ENCODE measurements around the gene LDB3. TPM values are rescaled to one million over a fixed set of nuclear protein-coding genes. Genes with fewer than 3 reads are reported as not detected.

Gene LDB3
- total and polyA plus RNA-seq, 2 of the 4 experiments (the other 2 are of a cell fraction): 0.36 to 2.6 TPM

DNA sequence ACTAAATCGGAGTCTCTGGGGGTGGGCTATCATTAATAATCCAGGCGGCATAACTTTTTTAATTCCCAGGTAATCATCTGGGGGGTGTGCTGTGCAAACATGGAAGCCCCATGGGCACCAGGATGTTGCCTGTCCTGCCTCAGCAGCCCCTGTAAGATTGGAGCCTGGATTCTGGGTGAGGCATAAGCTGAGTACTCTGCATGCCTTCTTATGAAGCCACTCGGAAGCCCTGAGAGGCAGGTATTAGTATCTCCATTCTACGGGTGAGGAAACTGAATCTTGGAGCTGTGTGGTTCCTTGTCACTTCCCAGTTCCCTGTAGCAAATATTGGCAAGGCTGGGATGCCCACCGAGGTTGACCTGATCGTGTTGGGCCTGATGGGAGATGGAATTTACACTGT lies 21.4 kb upstream of the LDB3 start:
- Histone ChIP-seq H3K79me1 (ENCODE audit: low read depth in 1 of 2, low read length in 2 of 2) (no peaks in the 10 kb centered on the region), H2AK5ac (ENCODE audit: low read depth, low read length) (no peak overlapping the region), H2AFZ (replicated peaks; ENCODE audit: low read length, poor library complexity) (no peak overlapping the region), H2BK15ac (ENCODE audit: low read depth, low read length) (no peak overlapping the region), H4K20me1 (ENCODE audit: insufficient read depth, low read length) (no peaks in the 10 kb centered on the region), H3K27me3 (ENCODE audit: control insufficient read depth, insufficient read depth, low read length) (no peaks in the 10 kb centered on the region; the same call in 1 of the 2 replicates), H4K91ac (ENCODE audit: insufficient read depth, low read depth, low read length) (no peak overlapping the region), H3K36me3 (ENCODE audit: control insufficient read depth, insufficient read depth, low read length) (no peaks in the 10 kb centered on the region), H3K4me1 (ENCODE audit: control insufficient read depth, insufficient read depth, low read length) (peaks cover 15% of the 10 kb centered on the region), H3K4me2 (ENCODE audit: low read depth, low read length) (no peak overlapping the region), H4K8ac (ENCODE audit: low read depth in 2 of 2, low read length in 2 of 2) (no peak overlapping the region), H3K4me3 (ENCODE audit: insufficient read depth, low read depth, low read length) (no peak overlapping the region), H3K56ac (ENCODE audit: extremely low read depth, insufficient read depth, low read length) (no peak overlapping the region), H3K23ac (ENCODE audit: low read depth, low read length) (no peak overlapping the region), H3K9me1 (ENCODE audit: insufficient read depth, low read length) (0 out of 2 replicates have a peak, but pooled peaks cover 9% of the 10 kb centered on the region), H2BK5ac (ENCODE audit: low read depth, low read length, poor library complexity, severe bottlenecking) (no peak overlapping the region), H3K27ac (ENCODE audit: insufficient read depth, low read length) (no peak overlapping the region), H2BK20ac (ENCODE audit: low read depth, low read length) (no peak overlapping the region), H3K4ac (ENCODE audit: low read depth, low read length) (no peak overlapping the region), H3K9me3 (ENCODE audit: control insufficient read depth, insufficient read depth, low read length) (no peaks in the 10 kb centered on the region), H2AK9ac (replicated peaks; ENCODE audit: low read depth, low read length, poor library complexity) (no peak overlapping the region), H3K14ac (replicated peaks; ENCODE audit: low read depth, low read length) (no peak overlapping the region), H3K9ac (ENCODE audit: low read depth, low read length) (no peak overlapping the region), H3K18ac (ENCODE audit: low read depth, low read length) (no peak overlapping the region), H4K5ac (ENCODE audit: low read depth, low read length) (no peak overlapping the region), H2BK120ac (ENCODE audit: low read depth, low read length) (no peak overlapping the region)
- in situ Hi-C loops (cut with MboI; ENCODE audit: low sequenced_read_pairs): no loop called here
- intact Hi-C loops (cut with micrococcal nuclease): no loop called here
- dilution Hi-C loops (cut with HindIII; ENCODE audit: low sequenced_read_pairs, unreplicated experiment): no loop called here
- POLR2A ChIA-PET (ENCODE audit: unreplicated experiment): no interaction called here
- ATAC-seq (ENCODE audit: low read depth) (no peak), DNase-seq (no peak)
- CTCF ChIA-PET: no interaction called here
- 80% methylated on average over 1 of the region's 6 CpGs; no CpG with 5 or more reads in 1 of the 2 experiments for WGBS, 2 experiments (ENCODE audit: extremely low coverage in 2 of 2, insufficient read length in 1 of 2)
- TF ChIP-seq, protein P1, sequence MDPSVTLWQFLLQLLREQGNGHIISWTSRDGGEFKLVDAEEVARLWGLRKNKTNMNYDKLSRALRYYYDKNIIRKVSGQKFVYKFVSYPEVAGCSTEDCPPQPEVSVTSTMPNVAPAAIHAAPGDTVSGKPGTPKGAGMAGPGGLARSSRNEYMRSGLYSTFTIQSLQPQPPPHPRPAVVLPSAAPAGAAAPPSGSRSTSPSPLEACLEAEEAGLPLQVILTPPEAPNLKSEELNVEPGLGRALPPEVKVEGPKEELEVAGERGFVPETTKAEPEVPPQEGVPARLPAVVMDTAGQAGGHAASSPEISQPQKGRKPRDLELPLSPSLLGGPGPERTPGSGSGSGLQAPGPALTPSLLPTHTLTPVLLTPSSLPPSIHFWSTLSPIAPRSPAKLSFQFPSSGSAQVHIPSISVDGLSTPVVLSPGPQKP (IDR thresholded peaks at IDR 0.05; ENCODE audit: borderline replicate concordance, low read depth, low read length): no peak
- TF ChIP-seq MAZ (IDR thresholded peaks at IDR 0.05; ENCODE audit: borderline replicate concordance, low read depth, low read length) (no peak), RAD21 (IDR thresholded peaks at IDR 0.05; ENCODE audit: low read length) (no peak), CHD1 (IDR thresholded peaks at IDR 0.05; ENCODE audit: low read depth, low read length) (no peak), RFX5 (IDR thresholded peaks at IDR 0.05; ENCODE audit: low read depth, low read length) (no peak), POLR2A (IDR thresholded peaks at IDR 0.05; ENCODE audit: low read depth, low read length) (no peak), SMC3 (IDR thresholded peaks at IDR 0.05; ENCODE audit: low read depth, low read length) (no peak), CEBPB (IDR thresholded peaks at IDR 0.05; ENCODE audit: low read depth, low read length) (no peak), FOS (IDR thresholded peaks at IDR 0.05; ENCODE audit: low read depth, low read length) (no peak), BHLHE40 (IDR thresholded peaks at IDR 0.05; ENCODE audit: low read depth, low read length) (no peak)
- TF ChIP-seq, protein P2, sequence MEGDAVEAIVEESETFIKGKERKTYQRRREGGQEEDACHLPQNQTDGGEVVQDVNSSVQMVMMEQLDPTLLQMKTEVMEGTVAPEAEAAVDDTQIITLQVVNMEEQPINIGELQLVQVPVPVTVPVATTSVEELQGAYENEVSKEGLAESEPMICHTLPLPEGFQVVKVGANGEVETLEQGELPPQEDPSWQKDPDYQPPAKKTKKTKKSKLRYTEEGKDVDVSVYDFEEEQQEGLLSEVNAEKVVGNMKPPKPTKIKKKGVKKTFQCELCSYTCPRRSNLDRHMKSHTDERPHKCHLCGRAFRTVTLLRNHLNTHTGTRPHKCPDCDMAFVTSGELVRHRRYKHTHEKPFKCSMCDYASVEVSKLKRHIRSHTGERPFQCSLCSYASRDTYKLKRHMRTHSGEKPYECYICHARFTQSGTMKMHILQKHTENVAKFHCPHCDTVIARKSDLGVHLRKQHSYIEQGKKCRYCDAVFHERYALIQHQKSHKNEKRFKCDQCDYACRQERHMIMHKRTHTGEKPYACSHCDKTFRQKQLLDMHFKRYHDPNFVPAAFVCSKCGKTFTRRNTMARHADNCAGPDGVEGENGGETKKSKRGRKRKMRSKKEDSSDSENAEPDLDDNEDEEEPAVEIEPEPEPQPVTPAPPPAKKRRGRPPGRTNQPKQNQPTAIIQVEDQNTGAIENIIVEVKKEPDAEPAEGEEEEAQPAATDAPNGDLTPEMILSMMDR (conservative IDR thresholded peaks at IDR 0.05; ENCODE audit: low read depth, low read length): no peak
- TF ChIP-seq, protein P3, sequence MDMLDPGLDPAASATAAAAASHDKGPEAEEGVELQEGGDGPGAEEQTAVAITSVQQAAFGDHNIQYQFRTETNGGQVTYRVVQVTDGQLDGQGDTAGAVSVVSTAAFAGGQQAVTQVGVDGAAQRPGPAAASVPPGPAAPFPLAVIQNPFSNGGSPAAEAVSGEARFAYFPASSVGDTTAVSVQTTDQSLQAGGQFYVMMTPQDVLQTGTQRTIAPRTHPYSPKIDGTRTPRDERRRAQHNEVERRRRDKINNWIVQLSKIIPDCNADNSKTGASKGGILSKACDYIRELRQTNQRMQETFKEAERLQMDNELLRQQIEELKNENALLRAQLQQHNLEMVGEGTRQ (IDR thresholded peaks at IDR 0.05; ENCODE audit: low read depth, low read length): no peak
- BruUV-seq (replicated peaks): no TSS peak

All from IMR-90 (cell line).